Stimulated activated CD8-positive, alpha-beta memory T cell treated with anti-CD3 and anti-CD28 coated beads, Interleukin-15, amount 100 ng/mL, for 24 hours (primary cell): ENCODE results near the gene TXLNB.

Source experiments
- DNase-seq: peaks from one replicate; pipeline ENCODE4 v3.0.0-alpha.2; 2020; ENCODE audit warnings: low read depth

TXLNB gene

DNA sequence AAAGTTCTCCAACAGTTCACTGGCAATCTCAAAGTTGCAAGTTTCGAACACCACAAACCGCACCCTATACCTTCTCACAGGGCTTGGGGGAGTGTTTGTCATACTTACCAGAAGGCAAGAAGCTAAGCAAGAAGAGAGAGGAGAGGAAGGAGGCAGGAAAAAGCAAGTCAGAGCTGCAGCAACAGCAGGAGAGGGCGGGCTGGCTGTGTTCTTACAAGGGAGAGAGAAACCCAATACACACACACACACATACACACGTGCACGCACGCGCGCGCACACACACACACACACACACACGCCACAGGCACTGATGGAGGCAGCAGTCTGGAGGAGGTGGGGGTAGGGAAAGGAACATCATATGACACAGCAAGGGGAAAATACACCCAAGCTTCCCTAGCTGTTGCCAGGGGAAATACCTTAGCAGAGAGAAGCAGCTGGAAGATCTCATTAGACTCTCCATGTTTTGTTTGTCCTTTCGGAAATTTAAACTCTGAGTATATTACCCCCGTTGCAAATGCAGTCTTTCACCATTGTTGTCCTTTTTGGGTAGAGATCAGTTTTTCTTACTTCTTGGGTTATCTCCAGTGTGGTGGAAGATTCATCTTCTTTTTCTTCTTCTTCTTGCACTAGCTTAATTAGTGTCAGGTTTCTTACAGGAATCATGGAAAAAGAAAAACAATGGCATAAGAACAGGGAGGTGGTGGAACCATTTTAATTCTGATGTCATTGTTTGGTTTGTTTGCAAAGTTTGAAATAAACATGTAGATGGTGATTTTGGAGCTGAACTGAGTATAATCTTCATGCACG, at the start of gene TXLNB:
TXLNB (minus strand) TSS at position 186 of the 807 bp plus-strand sequence. CDS start 3,099 bp downstream, outside the sequence.
- peak; percentile 41 for DNase-seq

DNA sequence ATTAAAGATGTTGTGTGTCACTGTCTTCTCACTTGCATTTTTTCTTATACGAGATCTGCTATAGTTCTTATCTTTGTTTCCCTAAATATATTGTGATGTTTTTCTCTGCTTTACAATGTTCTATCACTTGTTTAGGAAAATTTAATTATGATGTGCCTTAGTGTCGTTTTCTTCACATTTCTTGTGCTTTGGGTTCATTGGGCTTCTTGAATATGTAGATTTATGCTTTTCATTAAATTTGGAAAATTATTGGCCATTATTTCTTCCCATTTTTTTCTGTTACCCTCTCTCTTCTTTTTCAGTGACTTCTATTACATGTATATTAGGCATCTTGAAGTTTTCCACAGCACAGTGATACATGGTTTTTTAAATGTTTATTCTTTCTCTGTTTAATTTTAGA, 49.3 kb upstream of the TXLNB start:
- DNase-seq = no peak

DNA sequence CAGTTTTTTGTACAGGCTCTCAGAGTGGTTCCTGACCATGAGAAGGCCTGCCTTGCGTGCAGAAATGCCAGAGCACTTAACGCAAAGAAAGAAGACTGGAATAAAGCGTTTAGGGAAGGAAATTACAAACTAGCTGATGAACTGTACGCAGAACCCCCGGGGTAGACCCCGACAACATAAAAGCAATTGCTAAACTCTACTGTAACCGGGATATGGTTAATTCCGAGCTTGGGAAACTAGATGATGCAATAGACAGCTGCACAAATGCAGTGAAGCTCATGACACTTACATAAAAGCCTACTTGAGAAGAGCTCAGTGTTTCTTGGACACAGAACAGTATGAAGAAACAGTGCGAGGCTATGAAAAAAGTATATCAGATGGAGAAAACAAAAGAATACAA, 47.0 kb upstream of the TXLNB start:
- DNase-seq = no peak

DNA sequence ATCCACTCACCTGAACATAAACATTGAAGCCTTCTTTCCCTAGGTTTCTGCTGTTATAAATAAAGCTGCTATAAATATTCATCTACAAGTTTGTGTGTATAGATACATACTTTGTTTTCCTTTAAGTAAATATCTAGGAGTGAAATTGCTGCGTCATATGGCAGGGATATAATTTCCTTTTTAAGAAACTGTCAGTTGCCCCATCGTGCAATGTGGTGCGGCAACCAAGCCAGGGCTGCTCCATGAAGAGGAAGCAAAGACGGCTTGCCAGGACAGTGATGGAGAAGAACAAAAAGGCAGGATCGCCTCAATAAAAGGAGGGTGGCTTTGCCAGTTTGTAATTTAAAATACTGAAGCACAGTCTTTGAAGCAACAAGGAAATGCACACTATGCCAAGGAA, 46.0 kb upstream of the TXLNB start:
- no peak for DNase-seq

DNA sequence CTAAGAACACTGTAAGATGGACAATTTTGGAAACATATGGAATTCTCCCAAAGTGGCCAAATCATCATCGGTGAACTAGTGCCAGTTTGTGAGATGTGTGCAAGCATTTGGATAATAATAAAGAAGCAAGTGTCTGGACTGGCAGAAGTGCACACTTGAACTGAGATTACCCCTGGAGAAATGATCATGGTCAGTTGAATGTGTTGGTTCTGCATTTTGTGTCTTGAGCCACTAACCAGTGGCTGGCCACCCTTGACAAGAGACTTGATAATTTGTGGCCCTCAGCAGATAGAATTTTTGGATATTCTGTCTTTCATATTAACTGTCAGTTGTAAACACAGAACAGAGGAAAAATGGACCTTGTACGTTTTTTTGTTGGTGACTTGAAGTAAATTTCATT, 45.2 kb upstream of the TXLNB start:
- DNase-seq = no peak

DNA sequence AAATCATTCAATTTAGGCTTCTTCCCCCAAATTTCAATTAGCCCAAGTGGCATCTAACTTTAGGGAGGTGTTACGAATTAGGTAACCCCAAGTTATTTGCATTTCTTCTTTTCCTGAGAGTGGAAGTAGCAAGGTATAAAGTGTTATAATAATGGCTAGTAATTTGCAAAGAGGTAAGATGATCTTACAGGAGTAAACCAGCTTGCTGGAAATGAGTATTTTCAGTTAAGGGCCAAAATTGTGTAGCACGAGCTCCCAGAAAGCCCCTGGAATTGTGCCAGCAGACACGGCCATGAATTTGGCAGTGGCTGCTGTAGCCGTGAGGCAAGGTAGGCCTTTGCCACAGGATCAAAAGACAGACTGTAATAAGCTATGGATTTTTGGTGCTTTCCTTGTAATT, 44.7 kb upstream of the TXLNB start:
- DNase-seq = no peak

DNA sequence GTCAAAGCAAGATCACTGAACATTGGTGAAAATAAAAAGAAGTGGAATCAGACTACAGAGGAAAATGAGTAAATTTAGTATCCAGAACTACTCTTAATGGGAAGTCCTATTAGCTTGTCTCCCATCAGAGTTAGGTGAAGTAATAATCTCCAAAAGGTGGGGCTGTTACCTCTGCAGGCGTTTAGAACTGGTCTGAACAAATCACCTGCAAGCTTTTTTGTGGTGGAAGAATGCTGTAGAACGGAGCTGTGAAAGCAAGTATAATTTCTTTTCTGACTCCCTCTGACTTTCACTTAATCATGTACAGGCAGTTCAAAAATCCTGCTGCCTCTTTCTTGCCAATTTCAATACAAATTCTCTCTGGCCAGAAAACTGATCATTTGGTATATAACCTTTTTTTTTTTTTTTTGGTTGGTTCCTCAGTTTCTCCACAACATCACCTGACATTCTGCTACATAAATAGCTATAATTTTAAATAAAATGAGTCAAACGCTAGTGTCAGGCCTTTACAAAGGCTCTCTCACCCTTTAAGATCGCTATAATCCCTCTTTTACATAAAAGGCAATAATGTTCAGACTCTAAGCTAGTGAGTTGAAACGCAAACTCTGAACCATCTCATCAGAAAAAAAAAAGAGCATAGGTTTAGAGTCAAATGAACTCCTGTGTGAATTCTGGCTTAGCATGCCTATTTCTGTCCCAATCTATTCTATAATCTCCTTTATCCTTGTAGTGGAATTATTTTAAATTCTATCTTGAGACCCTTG, 43.8 kb upstream of the TXLNB start:
- no peak for DNase-seq

DNA sequence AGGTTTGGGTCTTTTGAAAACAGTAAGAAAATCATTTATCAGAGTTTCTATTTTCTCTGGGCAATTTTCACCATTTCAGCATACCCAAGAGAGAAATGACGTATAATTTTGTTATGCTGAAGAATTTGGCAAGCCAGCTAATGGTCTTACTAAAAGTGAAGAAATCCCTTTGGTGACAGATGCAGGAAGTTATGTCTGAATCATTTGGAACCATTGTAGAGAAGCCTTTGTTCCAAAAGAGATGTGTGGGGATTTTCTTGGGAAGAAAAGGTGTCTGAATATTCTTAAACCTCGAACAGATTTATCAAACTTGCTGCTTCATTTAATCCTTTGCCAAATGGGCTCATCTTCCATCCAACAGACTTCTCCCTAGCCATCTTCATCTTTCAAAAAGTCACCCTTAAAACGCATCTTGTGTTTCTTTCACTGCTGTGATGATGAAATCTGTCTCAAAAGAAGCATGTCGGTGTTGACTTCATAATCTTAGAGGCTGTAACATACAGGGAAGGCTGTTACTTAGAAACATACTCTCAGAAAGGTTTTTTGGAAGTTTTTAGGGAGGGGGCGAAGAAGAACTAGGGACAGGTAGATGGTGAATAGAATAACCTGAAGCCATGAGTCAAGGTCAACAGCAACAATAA, 43.1 kb upstream of the TXLNB start:
- no peak for DNase-seq

DNA sequence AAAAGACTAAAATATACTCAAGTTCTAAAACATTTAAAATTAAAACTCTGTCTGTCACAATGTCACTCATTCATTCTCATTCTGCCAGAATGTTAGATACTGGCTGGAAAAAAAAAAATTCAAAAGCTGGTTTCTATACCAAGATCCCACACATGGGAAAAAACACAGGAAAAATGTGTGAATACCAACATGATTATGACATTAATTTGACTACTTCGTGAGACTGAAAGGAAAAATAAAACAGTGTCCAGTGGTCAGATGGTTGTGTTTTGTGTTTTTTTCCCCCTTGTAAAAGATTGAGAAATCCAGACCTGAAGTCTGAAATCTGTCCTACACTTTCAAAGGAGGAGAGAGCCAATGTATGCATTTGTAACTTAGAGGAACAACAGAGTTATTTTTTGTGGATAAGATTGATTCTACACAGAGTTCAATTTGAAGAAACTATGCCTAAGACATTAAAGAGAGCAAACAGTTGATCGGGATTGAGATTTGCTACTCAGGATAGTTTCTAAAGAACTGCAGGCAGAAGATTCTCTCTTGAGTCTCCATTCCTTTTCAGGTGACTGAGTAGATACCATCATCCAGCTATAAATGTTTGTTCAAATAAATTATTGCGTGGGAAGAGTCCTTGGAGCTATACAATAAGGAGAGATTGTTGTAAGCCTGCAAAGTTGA, 39.2 kb upstream of the TXLNB start:
- no peak for DNase-seq

DNA sequence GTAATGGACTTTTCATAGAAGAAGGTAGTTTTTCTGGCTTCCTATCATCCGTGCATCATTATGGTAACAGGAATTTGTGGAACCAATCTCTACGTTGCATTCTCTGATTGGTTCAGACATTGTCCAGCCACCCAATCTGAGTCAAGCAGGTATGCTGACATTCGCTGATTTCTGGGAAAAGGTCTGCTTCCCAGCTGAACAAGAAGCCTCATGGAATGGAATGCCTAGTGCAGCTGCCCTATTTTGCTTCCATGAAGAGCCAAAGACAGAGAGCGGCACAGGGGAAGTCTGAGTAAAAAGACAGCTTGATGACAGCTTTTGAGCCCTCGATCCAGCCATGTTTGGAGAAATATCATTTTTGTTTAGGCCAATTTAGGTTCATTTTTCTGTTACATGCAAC, 38.5 kb upstream of the TXLNB start:
- DNase-seq = no peak

DNA sequence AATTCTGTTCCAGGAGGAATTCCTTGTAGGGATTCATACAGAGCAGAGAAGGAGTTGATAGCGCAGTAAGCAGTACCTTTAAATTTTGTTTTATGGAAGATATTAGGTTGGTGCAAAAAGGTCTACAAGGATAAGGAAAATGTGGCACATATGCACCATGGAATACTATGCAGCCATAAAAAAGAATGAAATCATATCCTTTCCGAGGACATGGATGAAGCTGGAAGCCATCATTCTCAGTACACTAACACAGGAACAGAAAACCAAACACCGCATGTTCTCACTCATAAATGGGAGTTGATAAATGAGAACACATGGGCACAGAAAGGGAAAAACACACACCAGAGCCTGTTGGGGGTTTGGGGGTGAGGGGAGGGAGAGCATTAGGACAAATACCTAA, 37.4 kb upstream of the TXLNB start:
- DNase-seq = no peak

DNA sequence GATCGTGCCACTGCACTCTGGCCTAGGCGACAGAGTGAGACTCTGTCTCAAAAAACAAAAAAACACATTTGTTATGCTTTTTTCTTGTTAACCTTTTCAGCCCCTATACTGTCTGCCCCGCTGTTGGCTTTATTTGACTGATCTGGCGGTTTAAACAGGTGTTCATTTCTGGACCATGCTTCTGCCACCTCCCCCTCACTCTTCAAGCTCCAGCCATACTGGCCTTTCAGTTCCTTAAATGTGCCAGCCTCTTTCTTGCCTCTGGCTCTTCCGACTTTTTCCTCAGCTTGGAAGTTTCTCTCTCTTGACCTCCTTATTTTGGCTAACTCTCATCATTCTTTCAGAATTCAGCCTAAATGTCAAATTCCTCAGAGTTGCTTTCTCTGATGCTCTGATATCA, 35.2 kb upstream of the TXLNB start:
- no peak for DNase-seq

DNA sequence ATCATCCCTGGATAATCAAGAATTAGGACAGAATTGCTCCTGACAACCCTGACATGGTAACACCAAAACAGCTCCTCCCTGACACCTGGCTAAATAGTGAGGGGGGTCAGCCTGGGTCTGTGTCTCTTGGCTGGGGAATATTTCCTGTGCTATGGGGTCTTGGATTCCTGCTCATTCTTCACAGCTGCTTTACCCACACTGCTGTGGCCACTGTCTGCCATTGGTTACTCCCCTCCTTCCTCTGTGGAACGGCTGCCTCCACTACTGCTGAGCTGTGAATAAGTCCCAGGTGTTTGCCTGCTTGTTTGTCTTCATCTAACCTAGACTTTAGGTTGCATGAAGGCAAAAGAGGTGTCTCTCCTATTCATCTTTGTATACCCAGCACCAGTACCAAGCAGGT, 33.9 kb upstream of the TXLNB start:
- no peak for DNase-seq

DNA sequence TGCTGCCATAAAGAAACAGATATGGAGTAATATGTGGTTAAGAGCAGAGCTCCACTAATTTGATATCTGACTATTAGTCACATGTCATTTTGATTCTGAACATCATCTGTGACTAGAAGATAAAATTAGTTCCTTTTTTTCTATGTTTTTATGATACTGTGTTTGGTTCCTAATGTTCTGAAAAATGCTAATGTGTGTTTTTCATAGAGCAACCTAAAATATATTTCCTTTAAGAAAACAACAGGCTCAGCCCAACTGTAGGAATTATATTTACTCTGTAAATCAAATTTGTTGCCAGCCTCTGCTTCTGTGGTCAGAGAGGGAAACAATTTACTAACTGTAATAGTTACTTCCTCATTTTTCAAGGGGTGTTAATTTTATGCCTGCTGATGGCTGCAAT, 33.3 kb upstream of the TXLNB start:
- no peak for DNase-seq

DNA sequence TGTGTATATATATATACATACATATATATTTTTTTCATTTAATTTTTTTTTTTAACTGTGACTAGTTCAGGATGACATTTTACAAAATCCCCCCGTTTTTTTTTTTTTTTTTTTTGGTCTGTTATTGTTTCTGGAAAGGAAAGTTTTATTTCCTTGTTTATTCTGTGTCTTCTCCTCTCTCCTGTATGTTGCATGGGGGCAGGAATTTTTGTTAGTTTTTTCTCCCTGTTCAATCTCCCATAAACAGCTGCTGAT, 32.4 kb upstream of the TXLNB start:
- DNase-seq = no peak

DNA sequence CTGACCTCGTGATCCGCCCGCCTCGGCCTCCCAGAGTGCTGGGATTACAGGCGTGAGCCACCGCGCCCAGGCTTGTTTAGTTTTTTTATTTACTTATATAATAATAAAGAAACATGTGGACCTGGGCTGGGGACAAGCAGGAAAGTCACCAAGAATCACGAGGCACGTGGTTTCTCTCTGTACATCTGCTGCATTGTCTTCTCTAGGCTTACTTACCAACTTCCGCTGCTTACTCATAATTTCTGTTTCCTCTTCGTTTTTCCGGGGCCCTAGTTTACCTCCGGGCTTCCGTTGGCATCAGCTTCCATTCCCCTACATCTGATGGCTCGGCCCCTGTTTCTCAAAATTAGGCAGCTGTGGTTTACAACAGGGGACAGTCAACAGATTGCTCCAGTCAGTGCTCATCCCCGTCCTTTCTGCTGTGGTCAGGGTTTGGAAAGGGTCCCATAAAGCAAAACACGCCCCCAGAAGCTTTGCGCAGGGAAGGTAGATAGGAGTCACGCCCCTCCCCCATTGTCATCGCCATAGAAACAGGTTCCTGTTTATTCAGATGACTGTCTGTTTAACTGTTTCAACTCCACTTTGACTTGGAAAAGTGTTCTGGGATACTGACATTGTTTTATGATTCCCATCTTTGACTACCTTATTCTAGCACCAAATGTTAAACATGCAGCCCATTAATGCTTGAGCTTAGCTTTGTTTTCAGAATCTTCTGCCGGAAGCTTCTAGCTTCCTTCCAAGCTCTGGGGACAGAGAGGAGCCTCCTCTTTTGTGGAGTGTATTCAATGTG, 31.9 kb upstream of the TXLNB start:
- peak; percentile 28 for DNase-seq

DNA sequence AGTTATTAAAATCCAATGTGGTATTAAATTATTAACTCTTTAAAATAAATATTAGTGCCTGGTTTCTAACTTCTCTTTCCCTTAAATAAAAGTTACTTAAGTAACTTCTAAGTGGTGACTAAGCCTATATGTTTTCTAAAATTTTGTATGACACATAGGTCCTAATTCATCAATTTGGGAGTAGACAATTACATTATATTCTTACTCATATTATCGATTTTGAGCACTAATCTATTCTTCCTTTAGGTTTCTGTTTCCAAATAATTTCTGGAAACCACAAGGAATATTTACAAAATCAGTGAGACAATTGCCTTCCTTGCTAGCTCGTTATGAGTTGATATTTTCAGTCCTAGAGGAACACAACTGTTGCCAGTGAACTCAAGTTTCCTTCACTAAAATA, 28.3 kb upstream of the TXLNB start:
- DNase-seq = no peak

DNA sequence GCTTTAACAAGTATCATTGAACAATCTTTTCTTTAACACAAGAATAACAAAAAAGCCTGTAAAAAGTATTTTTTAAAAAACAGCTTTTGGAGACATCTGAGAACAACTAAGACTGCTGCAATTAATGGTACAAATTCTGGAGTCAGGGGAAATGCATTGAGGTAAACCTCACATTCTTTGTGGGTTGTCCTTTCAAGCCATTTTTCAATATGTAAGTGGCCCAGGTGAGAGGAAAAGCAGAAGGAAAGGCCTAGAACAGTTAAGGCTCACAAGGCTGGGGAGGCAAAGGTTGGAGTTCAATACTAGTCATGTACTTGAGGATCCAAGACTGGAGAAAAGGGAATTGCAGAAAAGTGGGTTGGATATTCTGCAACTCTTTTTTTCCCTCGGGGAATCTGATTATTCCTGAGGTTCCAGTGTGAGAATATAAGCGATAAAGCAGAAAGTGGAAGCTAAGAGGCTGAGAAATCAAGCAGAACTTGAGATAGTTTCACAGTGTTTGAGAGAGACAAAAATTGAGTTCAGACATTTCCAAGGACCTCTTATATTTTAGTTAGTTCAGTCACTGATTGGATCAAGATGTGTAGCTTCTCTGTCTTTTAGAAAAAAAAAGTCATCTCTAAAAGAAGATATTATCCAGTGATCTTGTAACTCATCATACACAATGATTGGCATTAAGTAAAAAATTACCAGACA, 25.0 kb upstream of the TXLNB start:
- DNase-seq = no peak

DNA sequence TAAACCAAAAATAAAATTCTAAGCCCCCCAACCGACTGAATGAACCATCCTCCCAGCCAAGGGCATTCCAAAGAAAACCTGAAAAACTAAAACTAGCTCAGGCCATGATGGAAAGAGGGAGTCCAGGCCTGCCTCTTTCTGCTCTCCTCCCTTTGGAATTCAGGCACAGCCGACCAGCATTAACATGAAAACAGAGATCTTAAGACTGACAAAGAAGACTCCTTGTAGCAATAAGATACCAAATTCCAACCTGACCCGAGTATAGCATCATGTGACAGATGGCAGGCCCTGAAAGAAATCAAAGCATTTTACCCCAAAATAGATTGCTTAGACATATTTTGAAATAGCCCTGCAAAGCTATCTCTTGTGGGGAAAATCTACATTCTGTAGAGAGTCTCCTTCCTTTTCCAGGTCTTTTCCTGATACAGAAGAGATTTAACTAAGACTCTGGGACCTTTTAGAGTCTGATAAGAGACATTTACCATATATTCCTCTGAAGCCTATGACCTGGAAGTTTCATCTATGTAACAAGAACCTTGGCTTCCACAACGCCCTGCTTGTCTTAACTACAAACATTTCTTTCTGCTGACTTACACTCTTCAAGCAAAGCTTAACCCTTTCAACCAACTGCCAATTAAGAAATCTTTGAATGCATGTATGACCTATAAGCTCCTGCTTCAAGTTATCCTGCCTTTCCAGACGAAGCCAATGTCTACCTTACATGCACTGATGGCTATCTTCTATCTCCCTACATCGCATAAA, 22.2 kb upstream of the TXLNB start:
- no peak for DNase-seq

DNA sequence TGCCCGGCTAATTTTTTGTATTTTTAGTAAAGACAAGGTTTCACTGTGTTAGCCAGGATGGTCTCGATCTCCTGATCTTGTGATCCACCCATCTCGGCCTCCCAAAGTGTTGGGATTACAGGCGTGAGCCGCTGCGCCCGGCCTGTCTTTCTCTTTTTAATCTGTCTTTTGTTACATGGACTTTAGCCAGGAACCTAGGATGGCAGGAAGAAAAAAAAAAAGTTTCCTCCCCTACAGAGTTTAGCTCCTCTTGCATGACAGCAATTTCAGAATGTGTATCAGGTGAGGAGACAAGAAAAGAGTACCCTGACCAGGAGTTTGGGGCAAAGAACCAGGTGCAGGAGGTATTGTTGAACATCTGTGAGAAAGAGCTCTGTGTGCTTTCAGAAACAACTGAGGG, 21.4 kb upstream of the TXLNB start:
- no peak for DNase-seq

DNA sequence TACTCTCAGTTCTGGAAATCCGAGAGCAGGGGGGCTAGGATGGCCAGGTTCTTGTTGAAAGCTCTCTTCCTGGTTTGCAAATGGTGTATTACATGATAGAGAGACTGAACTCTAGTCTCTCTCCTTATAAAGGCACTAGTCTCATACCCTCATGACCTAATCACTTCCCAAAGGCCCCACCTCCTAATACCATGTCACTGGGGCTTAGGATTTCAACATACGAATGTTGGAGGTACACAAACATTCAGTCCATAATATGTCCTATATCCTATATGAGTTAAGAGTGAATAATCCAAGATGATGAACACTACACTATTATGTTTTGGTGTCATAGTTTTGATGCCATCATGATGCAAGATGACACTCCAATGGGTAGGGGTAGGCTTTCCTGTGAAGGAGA, 20.0 kb upstream of the TXLNB start:
- no peak for DNase-seq
